ENCODE results near the gene JARID2.

DNA sequence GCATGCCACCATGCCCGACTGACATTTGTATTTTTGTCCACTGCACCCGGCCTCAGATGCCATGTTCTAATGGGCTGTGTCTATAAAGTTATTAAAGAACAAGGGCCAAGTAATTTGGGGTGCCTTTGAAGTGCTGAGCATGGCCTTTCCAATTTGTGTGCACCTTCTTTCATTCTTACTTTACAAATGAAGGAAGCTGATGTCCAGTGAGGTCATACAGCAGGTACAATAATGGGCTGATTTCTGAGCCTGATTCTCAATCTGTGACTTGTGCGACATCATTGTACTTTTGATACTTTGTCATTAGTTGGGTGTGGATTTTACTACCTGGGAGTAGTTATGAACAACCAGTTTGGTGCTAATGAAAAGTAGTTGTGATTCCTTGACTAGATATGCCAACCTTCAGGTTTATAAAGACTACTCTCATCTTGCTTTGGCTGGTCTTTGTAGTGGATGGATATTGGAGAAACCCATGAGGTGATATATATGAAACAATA is 94.3 kb downstream of the JARID2 start:
- no peak for TF ChIP-seq ZNF264 (CRISPR knock-in tag; IDR thresholded peaks at IDR 0.05)
- TF ChIP-seq HIVEP1 (CRISPR knock-in tag; IDR thresholded peaks at IDR 0.05), result no peak
- no peak for TF ChIP-seq CTCF (CRISPR knock-in tag; IDR thresholded peaks at IDR 0.05)
- no peak for TF ChIP-seq KLF13 (CRISPR knock-in tag; IDR thresholded peaks at IDR 0.05)
- no peak for TF ChIP-seq NR3C1 (CRISPR knock-in tag; IDR thresholded peaks at IDR 0.05)
- TF ChIP-seq POLR2A (IDR thresholded peaks at IDR 0.05; ENCODE audit: insufficient read depth in 1 of 2, low read depth in 2 of 2, low read length in 2 of 2), result no peak
- no peak for TF ChIP-seq HDAC2 (CRISPR knock-in tag; IDR thresholded peaks at IDR 0.05)
- no peak for TF ChIP-seq NRL (CRISPR knock-in tag; IDR thresholded peaks at IDR 0.05; ENCODE audit: borderline replicate concordance)
- TF ChIP-seq, protein P1, sequence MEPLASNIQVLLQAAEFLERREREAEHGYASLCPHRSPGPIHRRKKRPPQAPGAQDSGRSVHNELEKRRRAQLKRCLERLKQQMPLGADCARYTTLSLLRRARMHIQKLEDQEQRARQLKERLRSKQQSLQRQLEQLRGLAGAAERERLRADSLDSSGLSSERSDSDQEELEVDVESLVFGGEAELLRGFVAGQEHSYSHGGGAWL (CRISPR knock-in tag; IDR thresholded peaks at IDR 0.05), result no peak

Data from HepG2 (cell line).